SK-N-SH (cell line): ENCODE results near the gene NCBP3. TPM values are rescaled to one million over a fixed set of nuclear protein-coding genes. Genes with fewer than 3 reads are reported as not detected.

Experiments
- CTCF ChIA-PET: fragments of 300-600, 350-600 bp; formaldehyde crosslinking; extraction: SDS; loops from one replicate; lab custom pipeline; 2021; lab: Yijun Ruan, JAX
- POLR2A ChIA-PET: fragments of 350-600 bp; sonication (Branson Sonifier 250); formaldehyde crosslinking; extraction: SDS; loops from one replicate; lab custom pipeline; 2020; ENCODE audit warnings: antibody characterized with exemption, inconsistent platforms; lab: Yijun Ruan, JAX
- DNase-seq: peaks from one replicate; pipeline ENCODE4 v3.0.0; 2012
- H2AFZ ChIP-seq: fragments of 200-600 bp; sonication (generic); 2 replicates; pipeline ENCODE4 v1.8.1; 2016; ENCODE audit warnings: antibody characterized with exemption, mild to moderate bottlenecking, low read depth
- H3F3A ChIP-seq: fragments of 200-600 bp; sonication (generic); replicated peaks from 2 replicates; pipeline ENCODE3; 2016; ENCODE audit warnings: antibody characterized with exemption, mild to moderate bottlenecking; ENCODE audit not compliant: insufficient read depth
- H3K27ac ChIP-seq, 2 experiments: fragments of 200-500 bp in 1 of 2; fragments of 200-600 bp in 1 of 2; sonication (Bioruptor generic) in 1 of 2; sonication (generic), shearing (Covaris generic) in 1 of 2; 2 replicates each; pipeline versions ENCODE4 v1.5.1 to v1.6.1; 2014 to 2016; ENCODE audit warnings: low read depth in 2 of 2, inconsistent platforms in 1 of 2, low read length in 1 of 2, mild to moderate bottlenecking in 1 of 2, mixed read lengths in 1 of 2
- H3K27me3 ChIP-seq: fragments of 200-600 bp; sonication (generic), shearing (Covaris generic); 2 replicates; pipeline ENCODE4 v1.6.1; 2016; ENCODE audit warnings: mixed run types; ENCODE audit not compliant: insufficient read depth
- H3K36me3 ChIP-seq, 2 experiments: fragments of 200-500 bp in 1 of 2; fragments of 200-600 bp in 1 of 2; sonication (Bioruptor generic) in 1 of 2; sonication (generic) in 1 of 2; replicated peaks in 1 of 2; 2 replicates each; pipeline versions ENCODE3 to v1.5.1; 2014 to 2016; ENCODE audit warnings: low read length in 1 of 2, mild to moderate bottlenecking in 1 of 2; ENCODE audit not compliant: insufficient read depth in 2 of 2, control insufficient read depth in 1 of 2
- H3K4me1 ChIP-seq, 2 experiments: fragments of 200-500 bp in 1 of 2; fragments of 200-600 bp in 1 of 2; sonication (Bioruptor generic) in 1 of 2; sonication (generic), shearing (Covaris generic) in 1 of 2; 2 replicates each; pipeline versions ENCODE4 v1.5.1 to v1.6.1; 2014 to 2016; ENCODE audit warnings: low read depth in 1 of 2, low read length in 1 of 2, mixed run types in 1 of 2; ENCODE audit not compliant: insufficient read depth in 2 of 2, control insufficient read depth in 1 of 2
- H3K4me2 ChIP-seq: fragments of 200-600 bp; sonication (generic), shearing (Covaris generic); 2 replicates; pipeline ENCODE4 v1.6.1; 2017; ENCODE audit warnings: mixed run types
- H3K4me3 ChIP-seq, 2 experiments: fragments of 200-500 bp in 1 of 2; fragments of 200-600 bp in 1 of 2; sonication (Bioruptor generic) in 1 of 2; sonication (generic), shearing (Covaris generic) in 1 of 2; 2 replicates each; pipeline versions ENCODE4 v1.5.1 to v1.8.1; 2014 to 2016; ENCODE audit warnings: low read depth in 2 of 2, inconsistent platforms in 1 of 2, low read length in 1 of 2, mild to moderate bottlenecking in 1 of 2, mixed read lengths in 1 of 2, moderate library complexity in 1 of 2
- H3K79me2 ChIP-seq: fragments of 200-600 bp; sonication (generic); 2 replicates; pipeline ENCODE4 v1.8.1; 2017; ENCODE audit warnings: mild to moderate bottlenecking; ENCODE audit not compliant: insufficient read depth
- H3K9ac ChIP-seq: fragments of 200-600 bp; sonication (generic); 2 replicates; pipeline ENCODE4 v1.6.1; 2017; ENCODE audit warnings: mixed run types
- H3K9me2 ChIP-seq: fragments of 200-600 bp; sonication (generic); 2 replicates; pipeline ENCODE4 v1.6.1; 2017; ENCODE audit warnings: mixed run types
- H3K9me3 ChIP-seq: fragments of 200-600 bp; sonication (generic); 2 replicates; pipeline ENCODE4 v1.6.1; 2017; ENCODE audit warnings: mixed run types, mild to moderate bottlenecking, moderate library complexity
- H4K20me1 ChIP-seq: fragments of 200-600 bp; sonication (generic); 2 replicates; pipeline ENCODE4 v1.6.1; 2017; ENCODE audit warnings: mild to moderate bottlenecking, mixed run types; ENCODE audit not compliant: insufficient read depth
- CTCF ChIP-seq: fragments of 200-600 bp; sonication (generic); IDR thresholded peaks from 2 replicates; pipeline ENCODE4 v1.6.1; 2017; ENCODE audit warnings: antibody characterized with exemption, mild to moderate bottlenecking, moderate library complexity
- ELF1 ChIP-seq: IDR thresholded peaks from 2 replicates; pipeline ENCODE4 v1.4.0; 2012
- EP300 ChIP-seq, 2 experiments: IDR thresholded peaks; 2 replicates each; pipeline versions ENCODE4 v1.4.0 to v1.6.1; 2012; ENCODE audit warnings: borderline replicate concordance in 1 of 2, low read depth in 1 of 2, low read length in 1 of 2
- GABPA ChIP-seq: IDR thresholded peaks from 2 replicates; pipeline ENCODE4 v1.4.0; 2012; ENCODE audit warnings: low read depth, mild to moderate bottlenecking
- GATA2 ChIP-seq: sonication (generic); formaldehyde crosslinking; IDR thresholded peaks from 2 replicates; pipeline ENCODE4 v1.5.0; 2020; ENCODE audit warnings: mild to moderate bottlenecking, missing genetic modification reagents
- JUND ChIP-seq: IDR thresholded peaks from 2 replicates; pipeline ENCODE4 v1.4.0; 2012
- MAX ChIP-seq: IDR thresholded peaks from 2 replicates; pipeline ENCODE4 v1.4.0; 2012; ENCODE audit warnings: low read depth
- NRF1 ChIP-seq: IDR thresholded peaks from 2 replicates; pipeline ENCODE4 v1.6.1; 2012; ENCODE audit warnings: low read depth, mild to moderate bottlenecking, low read length
- RAD21 ChIP-seq: IDR thresholded peaks from 2 replicates; pipeline ENCODE4 v1.6.1; 2012; ENCODE audit warnings: mild to moderate bottlenecking, low read length
- REST ChIP-seq: IDR thresholded peaks from 2 replicates; pipeline ENCODE4 v1.6.1; 2012; ENCODE audit warnings: mild to moderate bottlenecking, low read depth, low read length, moderate library complexity
- TAF1 ChIP-seq: IDR thresholded peaks from 2 replicates; pipeline ENCODE4 v1.6.1; 2012; ENCODE audit warnings: low read depth, mild to moderate bottlenecking, low read length, moderate library complexity, borderline replicate concordance
- TEAD4 ChIP-seq: IDR thresholded peaks from 2 replicates; pipeline ENCODE4 v1.4.0; 2012; ENCODE audit warnings: mild to moderate bottlenecking, borderline replicate concordance; ENCODE audit not compliant: insufficient read depth
- YY1 ChIP-seq: IDR thresholded peaks from 2 replicates; pipeline ENCODE4 v1.4.0; 2012; ENCODE audit warnings: low read depth, mild to moderate bottlenecking
- WGBS: methylation state at CpG from one replicate; pipeline ENCODE4 v1.1.6; 2017; ENCODE audit warnings: low lambda C conversion rate; 5-methylcytosine and 5-hydroxymethylcytosine counted together
- polyA plus RNA-seq, 3 experiments: library from polyadenylated mRNA; depleted of rRNA; stranded (reverse); fragments of >200 nt; gene quantifications; 2 replicates each; pipeline ENCODE4 v1.2.3, GENCODE V29; 2012

Gene NCBP3
- polyA plus RNA-seq, 1 of the 3 experiments (the other 2 are of a cell fraction) = 6.5 TPM

- peak; percentile 35; the same call in 1 of the 2 replicates for TF ChIP-seq NRF1
- no peak for TF ChIP-seq ELF1
- TF ChIP-seq TEAD4 = no peak
These were observed 46.3 kb upstream of the NCBP3 start (continued) for GRCh38 chr17:3892095-3892998.

- ChIA-PET POLR2A (interaction anchor here (2.4 kb wide), 1 partner anchor 12 kb away, joined by 9 read pairs; no protein-coding TSS in a partner anchor), CTCF (interaction anchor here (0.7 to 2.7 kb wide), 3 partner anchors 12 to 46 kb away, joined by 3 to 14 read pairs (median 3); partner anchors contain the start of gene NCBP3)
- no peak for TF ChIP-seq TAF1
- no peak for TF ChIP-seq MAX
- TF ChIP-seq JUND = no peak
- TF ChIP-seq CTCF = no peak
- TF ChIP-seq EP300 (IDR thresholded peaks at IDR 0.05; ENCODE audit: borderline replicate concordance in 1 of 2, low read depth in 1 of 2, low read length in 1 of 2) = no peak
- no peak for TF ChIP-seq GABPA
- TF ChIP-seq REST = no peak
- no peak for TF ChIP-seq YY1
- TF ChIP-seq TEAD4 = no peak
- no peak for TF ChIP-seq RAD21
- no peak for TF ChIP-seq GATA2 (CRISPR knock-in tag)
- Histone ChIP-seq H4K20me1 (no peaks in the 10 kb centered on the region), H3K36me3 (no peaks in the 10 kb centered on the region), H3K4me3 (peak overlapping the region; percentile 70 to 74), H3K27ac (no peak overlapping the region), H2AFZ (no peak overlapping the region), H3K9me2 (no peaks in the 10 kb centered on the region), H3K9ac (no peak overlapping the region), H3K27me3 (no peaks in the 10 kb centered on the region), H3F3A (peaks cover 19% of the 10 kb centered on the region), H3K9me3 (no peaks in the 10 kb centered on the region), H3K79me2 (peaks cover 18% of the 10 kb centered on the region; the same call in 1 of the 2 replicates), H3K4me1 (peaks cover 9 to 42% of the 10 kb centered on the region in 2 experiments; a peak in 3 of 4 replicates), H3K4me2 (peak overlapping the region; percentile 96)
- DNase-seq = no peak
- 70% methylated on average over 12 of the region's 12 CpGs for WGBS
These were observed 45.6 kb upstream of the NCBP3 start for GRCh38 chr17:3891626-3892094.
